GM12878 (cell line): Measurements from ENCODE around the gene ATXN1. TPM values are rescaled to one million over a fixed set of nuclear protein-coding genes. Genes with fewer than 3 reads are reported as not detected.

ENCODE experiments used
- ATAC-seq: fragments of 200-7000 bp; cut with Tn5 transposase; 3 replicates; pipeline ENCODE4 v1.9.1; 2020; ENCODE audit warnings: mild to moderate bottlenecking, moderate library complexity
- BruUV-seq: library from RNA; stranded (reverse); fragments of 400-500 nt; replicated peaks from 2 replicates; lab custom pipeline; 2021; lab: Mats Ljungman, UMichigan
- CTCF ChIA-PET: fragments of 300-600 bp; sonication (Branson Sonifier 250); formaldehyde crosslinking; extraction: SDS; loops from one replicate; lab custom pipeline; 2021; ENCODE audit warnings: inconsistent platforms; lab: Yijun Ruan, JAX
- POLR2A ChIA-PET: fragments of 350-600 bp; formaldehyde crosslinking; extraction: SDS; loops from one replicate; lab custom pipeline; 2021; ENCODE audit warnings: inconsistent platforms; lab: Charles Lee
- RAD21 ChIA-PET: fragments of 300-600 bp; sonication (Branson Sonifier 250); formaldehyde crosslinking; loops from one replicate; lab custom pipeline; 2023; ENCODE audit warnings: antibody characterized with exemption; ENCODE audit not compliant: unreplicated experiment; lab: Charles Lee
- SMC1A ChIA-PET: fragments of 300-600 bp; sonication (Branson Sonifier 250); formaldehyde crosslinking; loops from one replicate; lab custom pipeline; 2023; ENCODE audit not compliant: unreplicated experiment, uncharacterized antibody; lab: Charles Lee
- DNase-seq: peaks from one replicate; pipeline ENCODE4 v3.0.0-alpha.2; 2011; ENCODE audit warnings: low read depth, low spot score
- FAIRE-seq: peaks from 3 replicates; lab custom pipeline; 2011; peaks lifted over from hg19 to GRCh38; lab: Jason Lieb, UNC
- H2AFZ ChIP-seq: 2 replicates; pipeline ENCODE4 v1.6.0; 2011; ENCODE audit warnings: low read depth, low read length, control low read depth; ENCODE audit not compliant: control insufficient read depth
- H3K27ac ChIP-seq: 2 replicates; pipeline ENCODE4 v1.5.1; 2011; ENCODE audit warnings: control low read depth; ENCODE audit not compliant: control insufficient read depth, insufficient read depth
- H3K27me3 ChIP-seq, 2 experiments: replicated peaks in 1 of 2; 2 replicates each; pipeline versions ENCODE4 v1.6.0 to v1.6.1; 2011; ENCODE audit warnings: low read length in 1 of 2; ENCODE audit not compliant: control insufficient read depth in 2 of 2, insufficient read depth in 2 of 2
- H3K36me3 ChIP-seq, 2 experiments: 2 replicates each; pipeline ENCODE4 v1.5.1; 2011; ENCODE audit warnings: low read length in 1 of 2; ENCODE audit not compliant: control insufficient read depth in 2 of 2, insufficient read depth in 2 of 2
- H3K4me1 ChIP-seq: 2 replicates; pipeline ENCODE4 v1.6.1; 2011; ENCODE audit warnings: mild to moderate bottlenecking, low read length, moderate library complexity, mixed read lengths; ENCODE audit not compliant: control insufficient read depth, insufficient read depth
- H3K4me2 ChIP-seq: 2 replicates; pipeline ENCODE4 v1.6.0; 2011; ENCODE audit warnings: control low read depth; ENCODE audit not compliant: control insufficient read depth, insufficient read depth
- H3K4me3 ChIP-seq: fragments of 200-600 bp; sonication (generic); 2 replicates; pipeline ENCODE4 v1.5.1; 2016
- H3K79me2 ChIP-seq: 2 replicates; pipeline ENCODE4 v1.6.0; 2011; ENCODE audit warnings: low read length; ENCODE audit not compliant: control insufficient read depth, insufficient read depth
- H3K9ac ChIP-seq: 2 replicates; pipeline ENCODE4 v1.8.0; 2011; ENCODE audit warnings: low read length, control low read depth, mixed read lengths; ENCODE audit not compliant: control insufficient read depth, insufficient read depth
- H3K9me3 ChIP-seq: replicated peaks from 3 replicates; pipeline ENCODE4 v1.5.1; 2011; ENCODE audit warnings: mild to moderate bottlenecking, low read length; ENCODE audit not compliant: control insufficient read depth, insufficient read depth
- H4K20me1 ChIP-seq: 2 replicates; pipeline ENCODE4 v1.6.0; 2011; ENCODE audit not compliant: control insufficient read depth, insufficient read depth
- CREB1 ChIP-seq: IDR thresholded peaks from 2 replicates; pipeline ENCODE4 v1.6.1; 2012; ENCODE audit warnings: low read depth, mild to moderate bottlenecking, inconsistent platforms
- E2F8 ChIP-seq: fragments of 450-650 bp; IDR thresholded peaks from 2 replicates; pipeline ENCODE4 v1.6.1; 2018; ENCODE audit warnings: mild to moderate bottlenecking, low read depth, moderate library complexity; ENCODE audit not compliant: partially characterized antibody
- LARP7 ChIP-seq: fragments of 450-650 bp; IDR thresholded peaks from 2 replicates; pipeline ENCODE4 v1.6.1; 2017; ENCODE audit warnings: mild to moderate bottlenecking
- MXI1 ChIP-seq: fragments of 150-350 bp; IDR thresholded peaks from 2 replicates; pipeline ENCODE4 v1.6.1; 2011; ENCODE audit warnings: low read depth, mild to moderate bottlenecking, inconsistent platforms, low read length, improper control_type of control experiment
- NFYA ChIP-seq: IDR thresholded peaks from 2 replicates; pipeline ENCODE4 v1.6.1; 2011; ENCODE audit warnings: low read depth, mild to moderate bottlenecking, low read length, improper control_type of control experiment, borderline replicate concordance
- NRF1 ChIP-seq: conservative IDR thresholded peaks from 2 replicates; pipeline ENCODE4 v1.6.1; 2011; ENCODE audit warnings: mild to moderate bottlenecking, low read depth, low read length, improper control_type of control experiment
- RB1 ChIP-seq: fragments of 450-650 bp; formaldehyde crosslinking; IDR thresholded peaks from 2 replicates; pipeline ENCODE4 v1.6.1; 2017; ENCODE audit warnings: mild to moderate bottlenecking, borderline replicate concordance
- RELA ChIP-seq: fragments of 450-650 bp; IDR thresholded peaks from 2 replicates; pipeline ENCODE4 v1.8.0; 2014; ENCODE audit warnings: borderline replicate concordance; ENCODE audit not compliant: partially characterized antibody
- SIN3A ChIP-seq: IDR thresholded peaks from 2 replicates; pipeline ENCODE4 v1.6.1; 2012; ENCODE audit warnings: low read depth, low read length, improper control_type of control experiment
- SP1 ChIP-seq: IDR thresholded peaks from one replicate; pipeline ENCODE4 v1.6.1; 2011; ENCODE audit warnings: low read depth, low read length
- SREBF2 ChIP-seq: IDR thresholded peaks from 2 replicates; pipeline ENCODE4 v1.6.1; 2012; ENCODE audit warnings: mild to moderate bottlenecking, low read length
- TBL1XR1 ChIP-seq: IDR thresholded peaks from 2 replicates; pipeline ENCODE4 v1.6.1; 2012; ENCODE audit warnings: low read depth, low read length, improper control_type of control experiment
- TCF3 ChIP-seq: IDR thresholded peaks from 2 replicates; pipeline ENCODE4 v1.6.1; 2012; ENCODE audit warnings: low read depth, mild to moderate bottlenecking, low read length, borderline replicate concordance; ENCODE audit not compliant: insufficient read depth
- ZBTB4 ChIP-seq: fragments of 450-650 bp; formaldehyde crosslinking; IDR thresholded peaks from 2 replicates; pipeline ENCODE4 v1.4.0; 2022; ENCODE audit warnings: mild to moderate bottlenecking, moderate library complexity
- ZNF207 ChIP-seq: fragments of 450-650 bp; IDR thresholded peaks from 2 replicates; pipeline ENCODE4 v1.6.1; 2014; ENCODE audit warnings: antibody characterized with exemption, mild to moderate bottlenecking, borderline replicate concordance
- ZNF687 ChIP-seq: fragments of 450-650 bp; IDR thresholded peaks from 2 replicates; pipeline ENCODE4 v1.6.1; 2017; ENCODE audit warnings: mild to moderate bottlenecking, moderate library complexity
- WGBS: methylation state at CpG from one replicate; pipeline ENCODE4 v1.1.6; 2016; ENCODE audit warnings: low lambda C conversion rate; ENCODE audit not compliant: insufficient replicate concordance, insufficient coverage; ENCODE audit errors: missing lambda C conversion rate; 5-methylcytosine and 5-hydroxymethylcytosine counted together
- in situ Hi-C: fragments of 300-500 bp; cut with MboI; formaldehyde crosslinking; loops from 9 replicates; pipeline ENCODE4 v1.14.3; 2018; ENCODE audit warnings: mixed read lengths
- intact Hi-C: fragments of 100-400 bp; cut with micrococcal nuclease; formaldehyde crosslinking; loops from one replicate; pipeline ENCODE4 v1.14.2; 2022; ENCODE audit not compliant: unreplicated experiment
- polyA plus RNA-seq, 11 experiments: library from polyadenylated mRNA; depleted of rRNA in 4 of 11; unstranded in 6 of 11; stranded (reverse) in 5 of 11; fragments of >200 nt; fragmentation: Nextera tagmentation in 4 of 11; fragmentation: Illumina TruSeq in 1 of 11; extraction: Ambion mirVana in 4 of 11; extraction: Trizol in 1 of 11; gene quantifications; 1 replicate in 1 of 11; 2 replicates in 10 of 11; pipeline versions ENCODE4 v1.2.1 to v1.2.3, GENCODE V29; 2011 to 2016; ENCODE audit warnings: inconsistent platforms in 2 of 11, missing spikeins in 2 of 11, low read depth in 1 of 11
- total RNA-seq, 4 experiments: library from RNA; depleted of rRNA in 3 of 4; stranded (reverse); fragments of >200 nt in 3 of 4; fragmentation: Illumina TruSeq in 1 of 4; extraction: Trizol in 1 of 4; gene quantifications; 2 replicates each; pipeline versions ENCODE4 v1.2.1 to v1.2.3, GENCODE V29; 2013 to 2021

ATXN1 gene
- total and polyA plus RNA-seq, 10 of the 15 experiments (the other 5 are each of a cell fraction or from before 2014, with no cell fraction given), result 12.2 to 51.2 (median 20.5) TPM

- BruUV-seq, result no TSS peak
- FAIRE-seq (no peak), DNase-seq (no peak), ATAC-seq (no peak)
- Histone ChIP-seq H3K79me2 (no peaks in the 10 kb centered on the region), H3K36me3 (no peaks in the 10 kb centered on the region), H3K27me3 (no peaks in the 10 kb centered on the region), H2AFZ (no peak overlapping the region), H3K4me1 (no peaks in the 10 kb centered on the region), H4K20me1 (no peaks in the 10 kb centered on the region), H3K27ac (no peak overlapping the region), H3K9ac (no peak overlapping the region), H3K4me2 (no peak overlapping the region), H3K4me3 (no peak overlapping the region), H3K9me3 (no peaks in the 10 kb centered on the region)
- intact Hi-C loops, result no loop called here
- WGBS, result 79% methylated on average over 15 of the region's 15 CpGs
- ChIA-PET POLR2A (no interaction called here), SMC1A (no interaction called here), RAD21 (no interaction called here), CTCF (interaction anchor here (0.7 to 4.0 kb wide), 3 partner anchors 10 to 194 kb away, joined by 3 to 18 read pairs (median 3); no protein-coding TSS in a partner anchor)
- in situ Hi-C loops, result no loop called here
- TF ChIP-seq E2F8 (no peak), SREBF2 (no peak), SIN3A (no peak), RB1 (no peak), ZNF207 (no peak), LARP7 (no peak), MXI1 (no peak), CREB1 (no peak), NFYA (no peak), SP1 (no peak), TCF3 (no peak), ZBTB4 (CRISPR knock-in tag) (no peak), TBL1XR1 (no peak), NRF1 (no peak), ZNF687 (no peak), RELA (no peak)
These were observed 466.2 kb downstream of the ATXN1 start for GRCh38 chr6:16295060-16295459.
